H1 (cell line): ENCODE measurements around the gene YAF2. TPM values are rescaled to one million over a fixed set of nuclear protein-coding genes. Genes with fewer than 3 reads are reported as not detected.

ENCODE experiments used
- CTCF ChIA-PET: fragments of 300-600 bp; sonication (Branson Sonifier 250); formaldehyde crosslinking; loops from one replicate; lab custom pipeline; 2021; ENCODE audit not compliant: partially characterized antibody; lab: Charles Lee
- POLR2A ChIA-PET: fragments of 300-600 bp; sonication (Branson Sonifier 250); formaldehyde crosslinking; loops from one replicate; lab custom pipeline; 2021; ENCODE audit warnings: inconsistent platforms; ENCODE audit not compliant: partially characterized antibody; lab: Charles Lee
- DNase-seq, 2 experiments: peaks; one replicate each; pipeline versions ENCODE4 v3.0.0 to v3.0.0-alpha.2; 2010 to 2022; ENCODE audit warnings: low spot score in 2 of 2, low read depth in 1 of 2, mixed read lengths in 1 of 2
- FAIRE-seq: peaks from 2 replicates; lab custom pipeline; 2011; peaks lifted over from hg19 to GRCh38; lab: Jason Lieb, UNC
- H2AFZ ChIP-seq: 2 replicates; pipeline ENCODE4 v1.8.1; 2012; ENCODE audit warnings: low read length, inconsistent platforms
- H2AK5ac ChIP-seq: 2 replicates; pipeline ENCODE4 v1.6.1; 2013; ENCODE audit warnings: low read depth, low read length
- H2BK120ac ChIP-seq: replicated peaks from 2 replicates; pipeline ENCODE3; 2013; ENCODE audit warnings: low read depth, low read length, inconsistent platforms
- H2BK12ac ChIP-seq: 2 replicates; pipeline ENCODE4 v1.6.1; 2013; ENCODE audit warnings: low read depth, low read length
- H2BK15ac ChIP-seq: 2 replicates; pipeline ENCODE4 v1.6.1; 2013; ENCODE audit warnings: low read length
- H2BK20ac ChIP-seq: 2 replicates; pipeline ENCODE4 v1.6.1; 2013; ENCODE audit warnings: low read length
- H2BK5ac ChIP-seq: 2 replicates; pipeline ENCODE4 v1.6.1; 2013; ENCODE audit warnings: low read depth, low read length
- H3K14ac ChIP-seq: 2 replicates; pipeline ENCODE4 v1.6.1; 2013; ENCODE audit warnings: inconsistent platforms; ENCODE audit not compliant: insufficient read length
- H3K18ac ChIP-seq: 2 replicates; pipeline ENCODE4 v1.6.1; 2013; ENCODE audit warnings: low read length; ENCODE audit errors: extremely low read depth
- H3K23ac ChIP-seq: 2 replicates; pipeline ENCODE4 v1.6.1; 2013; ENCODE audit warnings: inconsistent platforms; ENCODE audit not compliant: insufficient read length
- H3K23me2 ChIP-seq: 2 replicates; pipeline ENCODE4 v1.6.1; 2013; ENCODE audit warnings: low read depth, low read length
- H3K27ac ChIP-seq: 2 replicates; pipeline ENCODE4 v1.6.1; 2011; ENCODE audit warnings: low read depth, low read length, inconsistent platforms
- H3K27me3 ChIP-seq, 4 experiments: replicated peaks in 1 of 4; 1 replicate in 1 of 4; 2 replicates in 3 of 4; pipeline versions ENCODE4 v1.6.1 to v1.8.1; 2011 to 2013; ENCODE audit warnings: low read length in 3 of 4, mild to moderate bottlenecking in 3 of 4, inconsistent platforms in 2 of 4, mixed read lengths in 2 of 4, moderate library complexity in 1 of 4; ENCODE audit not compliant: control insufficient read depth in 3 of 4, insufficient read depth in 3 of 4; ENCODE audit errors: extremely low read depth in 1 of 4
- H3K36me3 ChIP-seq, 4 experiments: 2 replicates each; pipeline versions ENCODE4 v1.6.1 to v1.8.1; 2011 to 2013; ENCODE audit warnings: mild to moderate bottlenecking in 4 of 4, low read length in 3 of 4, moderate library complexity in 2 of 4, control low read depth in 1 of 4, inconsistent platforms in 1 of 4; ENCODE audit not compliant: insufficient read depth in 4 of 4, control insufficient read depth in 2 of 4
- H3K4ac ChIP-seq: replicated peaks from 2 replicates; pipeline ENCODE3; 2013; ENCODE audit warnings: low read length, low read depth, mixed read lengths, inconsistent platforms; ENCODE audit not compliant: insufficient read length
- H3K4me1 ChIP-seq, 4 experiments: replicated peaks in 1 of 4; 1 replicate in 1 of 4; 2 replicates in 3 of 4; pipeline versions ENCODE4 v1.6.1 to v1.8.1; 2011 to 2013; ENCODE audit warnings: low read length in 3 of 4, inconsistent platforms in 2 of 4, mixed read lengths in 1 of 4; ENCODE audit not compliant: insufficient read depth in 4 of 4, control insufficient read depth in 3 of 4
- H3K4me2 ChIP-seq, 2 experiments: 2 replicates each; pipeline versions ENCODE4 v1.6.1 to v1.8.1; 2011 to 2013; ENCODE audit warnings: low read depth in 2 of 2, low read length in 2 of 2, control low read depth in 1 of 2, inconsistent platforms in 1 of 2, mild to moderate bottlenecking in 1 of 2; ENCODE audit not compliant: insufficient read depth in 1 of 2
- H3K4me3 ChIP-seq, 4 experiments: fragments of 200-600, 300-600 bp in 1 of 4; sonication (generic), shearing (Covaris generic), sonication (Bioruptor Twin) in 1 of 4; 2 replicates each; pipeline versions ENCODE4 v1.5.1 to v1.8.1; 2011 to 2016; ENCODE audit warnings: low read length in 4 of 4, low read depth in 3 of 4, control low read depth in 2 of 4, inconsistent platforms in 2 of 4, mild to moderate bottlenecking in 2 of 4, mixed read lengths in 1 of 4, moderate library complexity in 1 of 4; ENCODE audit not compliant: insufficient read depth in 2 of 4; ENCODE audit errors: extremely low read depth in 1 of 4
- H3K56ac ChIP-seq: replicated peaks from 2 replicates; pipeline ENCODE3; 2013; ENCODE audit warnings: low read depth, mild to moderate bottlenecking, mixed read lengths, low read length, inconsistent platforms; ENCODE audit not compliant: insufficient read length
- H3K79me1 ChIP-seq: 2 replicates; pipeline ENCODE4 v1.6.1; 2013; ENCODE audit warnings: low read depth, low read length, control low read depth
- H3K79me2 ChIP-seq, 2 experiments: 2 replicates each; pipeline versions ENCODE4 v1.6.1 to v1.8.1; 2012 to 2013; ENCODE audit warnings: low read length in 2 of 2, mild to moderate bottlenecking in 2 of 2, inconsistent platforms in 1 of 2; ENCODE audit not compliant: insufficient read depth in 2 of 2, control insufficient read depth in 1 of 2
- H3K9ac ChIP-seq, 4 experiments: replicated peaks in 1 of 4; 1 replicate in 1 of 4; 2 replicates in 3 of 4; pipeline versions ENCODE4 v1.6.1 to v1.8.1; 2011 to 2013; ENCODE audit warnings: low read depth in 3 of 4, low read length in 3 of 4, control low read depth in 2 of 4, mild to moderate bottlenecking in 2 of 4, moderate library complexity in 2 of 4, inconsistent platforms in 1 of 4; ENCODE audit errors: extremely low read depth in 1 of 4
- H3K9me3 ChIP-seq, 2 experiments: 2 replicates each; pipeline versions ENCODE4 v1.6.1 to v1.8.1; 2012 to 2013; ENCODE audit warnings: mild to moderate bottlenecking in 2 of 2, moderate library complexity in 2 of 2, control low read depth in 1 of 2, inconsistent platforms in 1 of 2, low read depth in 1 of 2, low read length in 1 of 2, mixed read lengths in 1 of 2; ENCODE audit not compliant: insufficient read depth in 2 of 2
- H4K20me1 ChIP-seq, 2 experiments: replicated peaks in 1 of 2; 2 replicates each; pipeline versions ENCODE3 to v1.8.1; 2011 to 2013; ENCODE audit warnings: inconsistent platforms in 2 of 2, low read length in 2 of 2, mild to moderate bottlenecking in 1 of 2; ENCODE audit not compliant: insufficient read depth in 2 of 2, control insufficient read depth in 1 of 2
- H4K5ac ChIP-seq: 2 replicates; pipeline ENCODE4 v1.6.1; 2013; ENCODE audit warnings: low read length, low read depth, mixed read lengths, inconsistent platforms; ENCODE audit not compliant: insufficient read length
- H4K8ac ChIP-seq: 2 replicates; pipeline ENCODE4 v1.8.0; 2013; ENCODE audit warnings: mild to moderate bottlenecking, moderate library complexity, low read length, inconsistent platforms; ENCODE audit not compliant: insufficient read depth; ENCODE audit errors: extremely low read depth
- H4K91ac ChIP-seq: replicated peaks from 2 replicates; pipeline ENCODE3; 2013; ENCODE audit warnings: low read length, mixed read lengths, inconsistent platforms; ENCODE audit not compliant: insufficient read length
- BRCA1 ChIP-seq: IDR thresholded peaks from 2 replicates; pipeline ENCODE4 v1.6.1; 2012; ENCODE audit warnings: low read depth, low read length, improper control_type of control experiment
- CEBPB ChIP-seq: IDR thresholded peaks from 2 replicates; pipeline ENCODE4 v1.6.1; 2012; ENCODE audit warnings: low read depth, low read length
- FOSL1 ChIP-seq: IDR thresholded peaks from 2 replicates; pipeline ENCODE4 v1.6.1; 2011; ENCODE audit warnings: mild to moderate bottlenecking, low read depth, low read length, moderate library complexity; ENCODE audit not compliant: insufficient read depth
- GABPA ChIP-seq: IDR thresholded peaks from 2 replicates; pipeline ENCODE4 v1.6.1; 2011; ENCODE audit warnings: mild to moderate bottlenecking, low read length, moderate library complexity, borderline replicate concordance; ENCODE audit not compliant: insufficient read depth
- NANOG ChIP-seq: IDR thresholded peaks from 2 replicates; pipeline ENCODE4 v1.6.1; 2011; ENCODE audit warnings: low read length, low read depth, mild to moderate bottlenecking, inconsistent platforms; ENCODE audit not compliant: insufficient read depth, poor library complexity, severe bottlenecking
- RAD21 ChIP-seq, 2 experiments: IDR thresholded peaks in 1 of 2; conservative IDR thresholded peaks in 1 of 2; 2 replicates each; pipeline ENCODE4 v1.6.1; 2011; ENCODE audit warnings: low read depth in 2 of 2, low read length in 2 of 2, improper control_type of control experiment in 1 of 2, inconsistent platforms in 1 of 2, mild to moderate bottlenecking in 1 of 2, moderate library complexity in 1 of 2
- RBBP5 ChIP-seq: IDR thresholded peaks from 2 replicates; pipeline ENCODE4 v1.7.1; 2012; ENCODE audit warnings: low read depth, mild to moderate bottlenecking, inconsistent platforms, low read length, moderate library complexity, borderline replicate concordance
- RXRA ChIP-seq: IDR thresholded peaks from 2 replicates; pipeline ENCODE4 v1.6.1; 2011; ENCODE audit warnings: low read depth, mild to moderate bottlenecking, low read length, moderate library complexity; ENCODE audit not compliant: insufficient read depth
- SIN3A ChIP-seq, 2 experiments: IDR thresholded peaks in 1 of 2; conservative IDR thresholded peaks in 1 of 2; 2 replicates each; pipeline ENCODE4 v1.6.1; 2011 to 2012; ENCODE audit warnings: low read length in 2 of 2, improper control_type of control experiment in 1 of 2, low read depth in 1 of 2, mild to moderate bottlenecking in 1 of 2
- SP1 ChIP-seq: IDR thresholded peaks from 2 replicates; pipeline ENCODE4 v1.6.1; 2011; ENCODE audit warnings: low read depth, low read length
- ZNF274 ChIP-seq: IDR thresholded peaks from 2 replicates; pipeline ENCODE4 v1.7.0; 2012; ENCODE audit warnings: low read length, borderline replicate concordance; ENCODE audit errors: extremely low read depth
- WGBS, 2 experiments: shearing (Covaris generic) in 1 of 2; methylation state at CpG; one replicate each; pipeline versions ENCODE4 v1.1.6 to v1.1.7; 2013 to 2015; ENCODE audit warnings: low lambda C conversion rate in 2 of 2, mixed read lengths in 2 of 2, inconsistent platforms in 1 of 2, low coverage in 1 of 2, missing lambda C conversion rate in 1 of 2; ENCODE audit not compliant: insufficient replicate concordance in 2 of 2, insufficient coverage in 1 of 2, insufficient read length in 1 of 2; ENCODE audit errors: extremely low coverage in 1 of 2, missing lambda C conversion rate in 1 of 2; 5-methylcytosine and 5-hydroxymethylcytosine counted together
- polyA plus RNA-seq, 7 experiments: library from polyadenylated mRNA; depleted of rRNA in 3 of 7; stranded (reverse) in 5 of 7; unstranded in 2 of 7; fragments of >200 nt in 5 of 7; fragments of 200-250 nt in 2 of 7; gene quantifications; 1 replicate in 5 of 7; 2 replicates in 1 of 7; 4 replicates in 1 of 7; pipeline versions ENCODE4 v1.2.1 to v1.2.3, GENCODE V29; 2011 to 2013; ENCODE audit warnings: missing spikeins in 2 of 7, mixed read lengths in 2 of 7
- total RNA-seq: library from RNA; stranded (reverse); fragmentation: NEBNext Ultra II Directional; extraction: Animal tissue kit (Norgen Biotek cat#: 25700); gene quantifications from 2 replicates; pipeline ENCODE4 v1.2.1, GENCODE V29; 2021
- TF ChIP-seq, protein P1 (sequence below): IDR thresholded peaks from 2 replicates; pipeline ENCODE4 v1.6.1; 2011; ENCODE audit warnings: low read depth, mild to moderate bottlenecking, low read length; ENCODE audit not compliant: insufficient read depth

The YAF2 gene
- total and polyA plus RNA-seq, 2 of the 8 experiments (the other 6 are each of a cell fraction or from before 2014, with no cell fraction given): 0.50 to 2.2 TPM

DNA sequence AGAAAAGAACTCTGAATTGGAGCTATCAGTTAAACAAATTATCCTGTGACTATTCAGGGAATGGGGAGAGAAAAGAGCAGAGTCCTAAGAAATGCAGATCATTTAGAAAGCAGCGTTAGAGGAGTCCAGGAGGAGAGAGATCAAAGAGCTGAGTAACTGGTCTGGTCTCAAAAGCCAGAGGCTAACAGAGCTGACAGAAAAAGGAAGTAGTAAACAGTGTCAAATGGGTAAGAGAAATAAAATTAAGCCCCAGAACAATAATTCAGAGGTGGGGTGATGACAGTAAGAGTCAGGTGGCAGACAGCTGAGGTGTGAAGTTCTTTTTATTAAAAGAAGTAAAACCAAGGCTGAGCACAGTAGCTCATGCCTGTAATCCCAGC lies 112.7 kb downstream of the YAF2 start:
- FAIRE-seq (no peak), DNase-seq (no peak)
- Histone ChIP-seq H4K8ac (no peak overlapping the region), H3K14ac (no peak overlapping the region), H4K20me1 (peaks cover 0 to 5% of the 10 kb centered on the region in 2 experiments), H2AFZ (no peak overlapping the region), H3K79me2 (peaks cover 0 to 25% of the 10 kb centered on the region in 2 experiments; a peak in 2 of 4 replicates), H3K23me2 (no peaks in the 10 kb centered on the region), H3K56ac (no peak overlapping the region), H2BK15ac (no peak overlapping the region), H2BK5ac (no peak overlapping the region), H3K23ac (no peak overlapping the region), H3K79me1 (no peaks in the 10 kb centered on the region; the same call in 1 of the 2 replicates), H4K5ac (no peak overlapping the region), H2BK12ac (no peak overlapping the region), H3K4me1 (peaks cover 0 to 10% (median 6%) of the 10 kb centered on the region in 4 experiments; a peak in 5 of 7 replicates), H3K27ac (no peak overlapping the region), H4K91ac (no peak overlapping the region), H3K4me3 (no peak overlapping the region), H2AK5ac (no peak overlapping the region), H3K9ac (no peak overlapping the region), H3K4ac (no peak overlapping the region), H3K18ac (no peak overlapping the region), H3K9me3 (no peaks in the 10 kb centered on the region), H3K36me3 (no peaks in the 10 kb centered on the region), H3K4me2 (peak overlapping the region in 1 of 2 experiments; percentile 38; a peak in 2 of 4 replicates), H3K27me3 (no peaks in the 10 kb centered on the region), H2BK120ac (no peak overlapping the region), H2BK20ac (no peak overlapping the region)
- 12% methylated on average over 1 of the region's 1 CpG; no CpG with 5 or more reads in 1 of the 2 experiments for WGBS, 2 experiments
- ChIA-PET POLR2A (interaction anchor here (1.0 kb wide), 1 partner anchor 245 kb away, joined by 3 read pairs; no protein-coding TSS in a partner anchor), CTCF (interaction anchor here (1.0 to 1.9 kb wide), 5 partner anchors 33 to 247 kb away, joined by 3 to 8 read pairs (median 3); no protein-coding TSS in a partner anchor)
- TF ChIP-seq SIN3A (conservative IDR thresholded peaks at IDR 0.05 in 1 of 2, IDR thresholded peaks at IDR 0.05 in 1 of 2; ENCODE audit: low read depth in 1 of 2, low read length in 2 of 2) (no peak), RBBP5 (no peak), RXRA (no peak), BRCA1 (no peak), FOSL1 (no peak), RAD21 (IDR thresholded peaks at IDR 0.05 in 1 of 2, conservative IDR thresholded peaks at IDR 0.05 in 1 of 2; ENCODE audit: low read depth in 2 of 2, low read length in 2 of 2) (no peak), NANOG (no peak), GABPA (no peak), SP1 (no peak), CEBPB (no peak), ZNF274 (no peak)
- TF ChIP-seq, protein P1, sequence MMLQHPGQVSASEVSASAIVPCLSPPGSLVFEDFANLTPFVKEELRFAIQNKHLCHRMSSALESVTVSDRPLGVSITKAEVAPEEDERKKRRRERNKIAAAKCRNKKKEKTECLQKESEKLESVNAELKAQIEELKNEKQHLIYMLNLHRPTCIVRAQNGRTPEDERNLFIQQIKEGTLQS: no peak
